ENCODE measurements around the gene RETREG2. TPM values are rescaled to one million over a fixed set of nuclear protein-coding genes. Genes with fewer than 3 reads are reported as not detected.

The RETREG2 gene
- total and polyA plus RNA-seq, 2 experiments from 2014 or later, result 20.7 to 120 TPM

- peaks cover 10% of the 10 kb centered on the region; the same call in 1 of the 2 replicates for H3K4me1 ChIP-seq (ENCODE audit: insufficient read depth)
- no peak for TF ChIP-seq EZH2phosphoT487 (IDR thresholded peaks at IDR 0.05; ENCODE audit: insufficient read depth, low read depth)
- no peak for TF ChIP-seq EZH2 (IDR thresholded peaks at IDR 0.05; ENCODE audit: insufficient read depth, poor library complexity, severe bottlenecking)
- in situ Hi-C loops (cut with MboI), result loop anchor here (10.0 kb wide), 1 partner anchor 135 kb away; the partner anchor contains the start of gene PTPRN
- no peak within 1 kb of the TSS for H3K4me2 ChIP-seq (ENCODE audit: unreplicated experiment)
- H3K36me3 ChIP-seq (ENCODE audit: low read depth), result peaks cover 11% of the 10 kb centered on the region; the same call in 1 of the 2 replicates
- no peaks in the 10 kb centered on the region for H3K27me3 ChIP-seq (replicated peaks; ENCODE audit: insufficient read depth)
- H3K27ac ChIP-seq, result no peak within 1 kb of the TSS
- no peaks in the 10 kb centered on the region for H3K9me3 ChIP-seq (ENCODE audit: low read depth)
- no peaks in the 10 kb centered on the region for H3K9me2 ChIP-seq (ENCODE audit: insufficient read depth)
- H3K79me2 ChIP-seq (ENCODE audit: insufficient read depth), result peaks cover 9% of the 10 kb centered on the region
- no peak for DNase-seq
- H3K9ac ChIP-seq, result no peak within 1 kb of the TSS
- 83 to 91% methylated on average over 9 to 10 of the region's 10 CpGs for WGBS, 2 experiments (ENCODE audit: low coverage in 1 of 2, low lambda C conversion rate in 2 of 2, missing lambda C conversion rate in 2 of 2)
- no peak within 1 kb of the TSS for H2AFZ ChIP-seq
- H4K20me1 ChIP-seq (ENCODE audit: insufficient read depth), result no peaks in the 10 kb centered on the region
- no peak within 1 kb of the TSS for H3K4me3 ChIP-seq
- H3F3A ChIP-seq (ENCODE audit: insufficient read depth), result peaks cover 20% of the 10 kb centered on the region
These were observed 8.0 kb upstream of the RETREG2 start, which contains the start of gene SLC23A3 for GRCh38 chr2:219169930-219170654. Gene SLC23A3, minus strand, starts transcription at chr2:219170029. Its CDS starts 45 bp downstream, at chr2:219169984.

GRCh38 chr2:219171231-219171651 is 6.8 kb upstream of the RETREG2 start:
- Histone ChIP-seq H3K36me3 (ENCODE audit: low read depth) (peaks cover 11% of the 10 kb centered on the region; the same call in 1 of the 2 replicates), H3K79me2 (ENCODE audit: insufficient read depth) (peaks cover 20% of the 10 kb centered on the region), H3K9ac (peak overlapping the region; percentile 64), H3K27me3 (replicated peaks; ENCODE audit: insufficient read depth) (no peaks in the 10 kb centered on the region), H3K27ac (peak overlapping the region; percentile 79), H3K4me2 (ENCODE audit: unreplicated experiment) (no peak overlapping the region), H3K9me2 (ENCODE audit: insufficient read depth) (no peaks in the 10 kb centered on the region), H4K20me1 (ENCODE audit: insufficient read depth) (no peaks in the 10 kb centered on the region), H3F3A (ENCODE audit: insufficient read depth) (peaks cover 20% of the 10 kb centered on the region), H2AFZ (0 out of 2 replicates have a peak overlapping the region, but pooled peaks have one; percentile 11), H3K9me3 (ENCODE audit: low read depth) (no peaks in the 10 kb centered on the region), H3K4me3 (no peak overlapping the region), H3K4me1 (ENCODE audit: insufficient read depth) (peaks cover 16% of the 10 kb centered on the region)
- in situ Hi-C loops (cut with MboI), result no loop called here
- TF ChIP-seq EZH2 (IDR thresholded peaks at IDR 0.05; ENCODE audit: insufficient read depth, poor library complexity, severe bottlenecking), result no peak
- TF ChIP-seq EZH2phosphoT487 (IDR thresholded peaks at IDR 0.05; ENCODE audit: insufficient read depth, low read depth), result no peak
- 1 to 8% methylated on average over 6 of the region's 6 CpGs for WGBS, 2 experiments (ENCODE audit: low coverage in 1 of 2, low lambda C conversion rate in 2 of 2, missing lambda C conversion rate in 2 of 2)
- peak; percentile 89 for DNase-seq

- in situ Hi-C loops (cut with MboI), result no loop called here
These were observed 5.6 kb upstream of the RETREG2 start for GRCh38 chr2:219172231-219173154.

GRCh38 chr2:219173176-219173575 is 4.9 kb upstream of the RETREG2 start:
- peaks cover 20% of the 10 kb centered on the region for H3K4me1 ChIP-seq (ENCODE audit: insufficient read depth)
- no peak overlapping the region for H3K27ac ChIP-seq
- no peak overlapping the region for H3K4me2 ChIP-seq (ENCODE audit: unreplicated experiment)
- no peaks in the 10 kb centered on the region for H4K20me1 ChIP-seq (ENCODE audit: insufficient read depth)
- peaks cover 26% of the 10 kb centered on the region for H3F3A ChIP-seq (ENCODE audit: insufficient read depth)
- TF ChIP-seq EZH2 (IDR thresholded peaks at IDR 0.05; ENCODE audit: insufficient read depth, poor library complexity, severe bottlenecking), result no peak
- TF ChIP-seq EZH2phosphoT487 (IDR thresholded peaks at IDR 0.05; ENCODE audit: insufficient read depth, low read depth), result no peak
- no peaks in the 10 kb centered on the region for H3K27me3 ChIP-seq (replicated peaks; ENCODE audit: insufficient read depth)
- H3K36me3 ChIP-seq (ENCODE audit: low read depth), result peaks cover 11% of the 10 kb centered on the region; the same call in 1 of the 2 replicates
- no peaks in the 10 kb centered on the region for H3K9me2 ChIP-seq (ENCODE audit: insufficient read depth)
- no peak overlapping the region for H3K4me3 ChIP-seq
- H3K79me2 ChIP-seq (ENCODE audit: insufficient read depth), result peaks cover 23% of the 10 kb centered on the region
- no peak for DNase-seq
- in situ Hi-C loops (cut with MboI), result no loop called here
- H3K9me3 ChIP-seq (ENCODE audit: low read depth), result no peaks in the 10 kb centered on the region
- no peak overlapping the region for H2AFZ ChIP-seq
- H3K9ac ChIP-seq, result no peak overlapping the region
- 71 to 77% methylated on average over 6 of the region's 6 CpGs for WGBS, 2 experiments (ENCODE audit: low coverage in 1 of 2, low lambda C conversion rate in 2 of 2, missing lambda C conversion rate in 2 of 2)

More at GRCh38 chr2:219172231-219173154, 5.6 kb upstream of the RETREG2 start:
- Histone ChIP-seq H3K9me2 (ENCODE audit: insufficient read depth) (no peaks in the 10 kb centered on the region), H3K9me3 (ENCODE audit: low read depth) (no peaks in the 10 kb centered on the region), H3K79me2 (ENCODE audit: insufficient read depth) (peaks cover 23% of the 10 kb centered on the region), H3K27me3 (replicated peaks; ENCODE audit: insufficient read depth) (no peaks in the 10 kb centered on the region), H3F3A (ENCODE audit: insufficient read depth) (peaks cover 23% of the 10 kb centered on the region), H3K4me3 (no peak overlapping the region), H3K27ac (no peak overlapping the region), H3K4me1 (ENCODE audit: insufficient read depth) (peaks cover 20% of the 10 kb centered on the region), H2AFZ (no peak overlapping the region), H3K9ac (no peak overlapping the region), H3K4me2 (ENCODE audit: unreplicated experiment) (no peak overlapping the region), H3K36me3 (ENCODE audit: low read depth) (peaks cover 11% of the 10 kb centered on the region; the same call in 1 of the 2 replicates), H4K20me1 (ENCODE audit: insufficient read depth) (no peaks in the 10 kb centered on the region)
- DNase-seq, result no peak
- 92% methylated on average over 16 of the region's 16 CpGs for WGBS, 2 experiments (ENCODE audit: low coverage in 1 of 2, low lambda C conversion rate in 2 of 2, missing lambda C conversion rate in 2 of 2)
- TF ChIP-seq EZH2 (IDR thresholded peaks at IDR 0.05; ENCODE audit: insufficient read depth, poor library complexity, severe bottlenecking) (no peak), EZH2phosphoT487 (IDR thresholded peaks at IDR 0.05; ENCODE audit: insufficient read depth, low read depth) (no peak)

Measured in GM23248 (cell line).